Upper lobe of left lung (tissue), 4 donors: ENCODE measurements around the gene ATP9B.

Experiments
- CTCF ChIP-seq, 6 experiments: fragments of 450-650 bp in 4 of 6; fragments of 200-600 bp in 2 of 6; sonication (generic) in 2 of 6; IDR thresholded peaks; one replicate each; pipeline ENCODE4 v1.5.1; 2016 to 2019; ENCODE audit warnings: antibody characterized with exemption in 6 of 6
- POLR2AphosphoS5 ChIP-seq, 2 donors: sonication (generic); formaldehyde crosslinking; IDR thresholded peaks; one replicate each; pipeline ENCODE4 v1.5.1; 2017; ENCODE audit warnings: antibody characterized with exemption in 2 of 2

DNA sequence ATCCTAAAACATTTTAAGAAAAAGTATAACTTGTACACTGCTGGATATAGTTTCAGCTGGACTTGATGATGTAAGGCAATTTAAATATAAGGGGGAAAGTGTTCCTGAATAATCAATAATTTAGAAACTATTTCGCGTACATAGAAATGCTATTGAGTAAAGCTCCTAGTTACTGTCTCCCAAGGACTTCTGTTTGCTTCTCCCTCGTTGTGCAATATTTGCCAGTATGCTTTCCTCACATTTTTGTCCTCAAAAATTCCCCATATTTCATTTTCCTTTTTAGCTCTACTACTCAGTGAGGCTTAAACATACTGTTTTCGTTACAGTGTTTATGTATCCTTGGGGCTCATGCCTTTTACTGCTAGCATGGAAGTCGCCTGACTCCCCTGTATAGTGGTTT, 36.9 kb downstream of the ATP9B start:
- TF ChIP-seq CTCF (IDR thresholded peaks at IDR 0.05) (no peak), POLR2AphosphoS5 (IDR thresholded peaks at IDR 0.05) (no peak)
